Measurements from ENCODE around the gene RPL12.
A peak's percentile ranks its signal among the peaks of the same experiment; 100 is the strongest.

The RPL12 gene

DNA sequence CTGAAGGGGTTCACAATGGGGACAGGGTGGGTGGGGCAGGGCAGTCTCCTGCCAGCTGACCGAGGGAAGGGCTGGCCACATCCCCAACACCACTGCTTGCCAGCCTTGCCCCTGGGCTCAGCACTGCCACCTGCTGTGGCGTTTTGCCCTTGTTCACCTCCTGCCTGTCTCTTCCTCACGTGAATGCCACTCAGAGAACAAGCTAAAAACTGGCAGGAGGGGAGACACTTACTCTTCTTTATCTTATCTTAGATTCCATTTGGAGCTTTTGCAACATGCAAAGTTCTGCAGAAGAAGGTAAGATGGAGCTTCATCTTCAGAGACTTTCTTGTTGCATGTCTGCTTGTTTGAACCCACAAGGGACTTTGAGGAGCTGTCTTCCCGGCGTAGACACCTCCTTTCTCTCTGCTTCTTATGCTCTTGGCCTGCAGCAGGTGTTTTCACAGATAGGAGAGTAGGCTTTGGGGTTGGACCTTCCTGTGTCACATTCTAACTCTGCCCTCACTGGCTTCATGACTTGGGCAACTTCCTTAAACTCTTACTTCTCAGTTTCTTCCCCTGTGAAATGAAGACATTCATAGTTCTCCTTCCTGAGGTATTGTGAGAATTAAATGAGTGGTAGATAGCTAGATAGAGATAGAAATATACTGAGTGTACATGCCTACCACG is 4.3 kb upstream of the RPL12 start:
- H3K9me3 ChIP-seq = no peaks in the 10 kb centered on the region
- TF ChIP-seq, protein P1, sequence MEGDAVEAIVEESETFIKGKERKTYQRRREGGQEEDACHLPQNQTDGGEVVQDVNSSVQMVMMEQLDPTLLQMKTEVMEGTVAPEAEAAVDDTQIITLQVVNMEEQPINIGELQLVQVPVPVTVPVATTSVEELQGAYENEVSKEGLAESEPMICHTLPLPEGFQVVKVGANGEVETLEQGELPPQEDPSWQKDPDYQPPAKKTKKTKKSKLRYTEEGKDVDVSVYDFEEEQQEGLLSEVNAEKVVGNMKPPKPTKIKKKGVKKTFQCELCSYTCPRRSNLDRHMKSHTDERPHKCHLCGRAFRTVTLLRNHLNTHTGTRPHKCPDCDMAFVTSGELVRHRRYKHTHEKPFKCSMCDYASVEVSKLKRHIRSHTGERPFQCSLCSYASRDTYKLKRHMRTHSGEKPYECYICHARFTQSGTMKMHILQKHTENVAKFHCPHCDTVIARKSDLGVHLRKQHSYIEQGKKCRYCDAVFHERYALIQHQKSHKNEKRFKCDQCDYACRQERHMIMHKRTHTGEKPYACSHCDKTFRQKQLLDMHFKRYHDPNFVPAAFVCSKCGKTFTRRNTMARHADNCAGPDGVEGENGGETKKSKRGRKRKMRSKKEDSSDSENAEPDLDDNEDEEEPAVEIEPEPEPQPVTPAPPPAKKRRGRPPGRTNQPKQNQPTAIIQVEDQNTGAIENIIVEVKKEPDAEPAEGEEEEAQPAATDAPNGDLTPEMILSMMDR (IDR thresholded peaks at IDR 0.05) = no peak
- H3K4me1 ChIP-seq = peaks cover 0 to 21% (median 11%) of the 10 kb centered on the region in 4 donors
- no peak for DNase-seq
- peaks cover 17 to 55% (median 34%) of the 10 kb centered on the region in 3 donors for H3K36me3 ChIP-seq
- H3K27me3 ChIP-seq = no peaks in the 10 kb centered on the region
- H3K27ac ChIP-seq = no peak overlapping the region
- intact Hi-C loops (cut with DNase I; ENCODE audit: low total_unique reads) = no loop called here
- no peak overlapping the region for H3K4me3 ChIP-seq

DNA sequence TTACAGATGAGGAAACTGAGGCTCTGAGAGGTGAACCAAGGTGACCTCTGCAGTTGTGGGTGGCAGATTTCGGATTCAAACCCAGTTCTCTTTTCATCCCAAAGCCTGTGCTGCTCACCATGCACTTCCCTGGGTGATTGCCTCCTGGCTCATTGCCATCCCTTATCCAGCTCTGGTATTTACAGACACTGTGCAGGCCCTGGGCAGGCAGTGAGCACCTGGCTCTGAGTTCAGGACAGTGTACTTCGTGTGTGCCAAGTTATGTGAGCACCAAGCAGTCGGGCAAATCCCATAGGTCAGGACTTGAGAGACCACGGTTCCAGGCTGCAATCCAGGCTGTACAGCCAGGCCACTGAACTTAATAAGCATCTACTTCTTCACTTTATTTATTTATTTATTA is 1.5 kb upstream of the RPL12 start:
- no peaks in the 10 kb centered on the region for H3K9me3 ChIP-seq
- peak overlapping the region; percentile 70 to 89 for H3K4me3 ChIP-seq
- H3K27me3 ChIP-seq = no peaks in the 10 kb centered on the region
- intact Hi-C loops (cut with DNase I; ENCODE audit: low total_unique reads) = no loop called here
- peak overlapping the region in 1 of 2 donors; percentile 97 for H3K27ac ChIP-seq
- H3K4me1 ChIP-seq = peaks cover 0 to 35% (median 30%) of the 10 kb centered on the region in 4 donors
- TF ChIP-seq, protein P1 (IDR thresholded peaks at IDR 0.05) = no peak
- peak in 1 of 2 donors; percentile 25 for DNase-seq
- H3K36me3 ChIP-seq = peaks cover 26 to 48% (median 34%) of the 10 kb centered on the region in 3 donors

DNA sequence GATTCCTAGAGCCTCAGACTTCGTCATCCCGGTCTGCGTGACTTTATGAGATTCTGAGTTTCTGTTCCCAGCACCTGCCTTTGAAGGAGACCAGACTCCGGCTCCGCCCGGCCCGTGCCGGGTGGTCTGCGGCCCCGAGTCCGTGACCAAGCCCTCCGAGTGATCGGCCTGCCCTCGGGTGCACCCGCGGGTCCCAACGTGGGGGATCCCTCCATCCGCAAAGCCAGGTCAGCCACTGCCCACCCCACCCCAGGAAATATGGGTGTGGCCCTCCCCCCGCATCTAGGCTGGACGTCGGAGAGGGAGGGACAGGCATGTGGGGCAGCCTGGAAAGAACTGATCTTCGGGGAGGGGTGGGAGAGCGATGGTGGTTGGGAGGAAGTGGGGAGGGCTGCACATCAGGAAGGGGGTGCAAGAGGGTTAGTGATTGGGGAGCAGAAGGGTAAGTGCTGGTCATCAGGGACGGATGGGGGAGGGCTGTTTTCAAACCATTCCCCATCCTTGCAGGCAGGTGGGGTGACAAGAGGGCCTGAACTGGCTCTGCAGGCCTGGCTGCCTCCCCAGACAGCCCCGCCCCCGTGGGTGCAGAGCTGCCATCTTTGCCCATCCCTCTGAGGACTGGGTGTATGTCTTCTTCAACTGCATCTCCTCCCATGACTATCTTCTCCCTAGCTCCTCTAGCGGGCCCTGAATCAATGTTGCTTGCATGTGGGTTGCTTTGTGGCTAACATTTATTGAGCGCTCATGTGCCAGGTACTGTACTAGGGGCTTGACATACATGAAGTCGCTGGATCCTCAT is 851 bp upstream of the RPL12 start:
- peak overlapping the region; percentile 89 to 97 for H3K27ac ChIP-seq
- peaks cover 0 to 35% (median 30%) of the 10 kb centered on the region in 4 donors for H3K4me1 ChIP-seq
- intact Hi-C loops (cut with DNase I; ENCODE audit: low total_unique reads) = no loop called here
- no peaks in the 10 kb centered on the region for H3K9me3 ChIP-seq
- H3K27me3 ChIP-seq = no peaks in the 10 kb centered on the region
- TF ChIP-seq, protein P1 (IDR thresholded peaks at IDR 0.05) = no peak
- peak overlapping the region; percentile 70 to 89 for H3K4me3 ChIP-seq
- peaks cover 28 to 48% (median 34%) of the 10 kb centered on the region in 3 donors for H3K36me3 ChIP-seq
- DNase-seq = peak in 1 of 2 donors; percentile 81

DNA sequence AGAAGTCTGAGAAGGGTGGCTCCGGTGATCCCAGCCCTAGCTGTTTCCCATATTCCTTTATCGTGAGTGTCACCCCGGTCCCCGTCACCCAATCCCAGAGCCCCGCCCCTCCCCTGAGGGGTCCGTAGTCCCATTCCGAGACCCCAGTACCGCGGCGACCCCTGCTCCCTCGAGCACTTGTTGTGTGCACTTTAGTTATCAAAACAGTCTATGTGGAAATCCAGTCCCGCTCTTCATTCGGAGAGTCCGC is 327 bp upstream of the RPL12 start:
- H3K4me1 ChIP-seq = peaks cover 0 to 35% (median 30%) of the 10 kb centered on the region in 4 donors
- H3K27me3 ChIP-seq = no peaks in the 10 kb centered on the region
- intact Hi-C loops (cut with DNase I; ENCODE audit: low total_unique reads) = no loop called here
- TF ChIP-seq, protein P1 (IDR thresholded peaks at IDR 0.05) = no peak
- no peaks in the 10 kb centered on the region for H3K9me3 ChIP-seq
- H3K27ac ChIP-seq = peak overlapping the region; percentile 89 to 97
- no peak for DNase-seq
- H3K36me3 ChIP-seq = peaks cover 30 to 48% (median 36%) of the 10 kb centered on the region in 3 donors
- peak overlapping the region; percentile 70 to 89 for H3K4me3 ChIP-seq

DNA sequence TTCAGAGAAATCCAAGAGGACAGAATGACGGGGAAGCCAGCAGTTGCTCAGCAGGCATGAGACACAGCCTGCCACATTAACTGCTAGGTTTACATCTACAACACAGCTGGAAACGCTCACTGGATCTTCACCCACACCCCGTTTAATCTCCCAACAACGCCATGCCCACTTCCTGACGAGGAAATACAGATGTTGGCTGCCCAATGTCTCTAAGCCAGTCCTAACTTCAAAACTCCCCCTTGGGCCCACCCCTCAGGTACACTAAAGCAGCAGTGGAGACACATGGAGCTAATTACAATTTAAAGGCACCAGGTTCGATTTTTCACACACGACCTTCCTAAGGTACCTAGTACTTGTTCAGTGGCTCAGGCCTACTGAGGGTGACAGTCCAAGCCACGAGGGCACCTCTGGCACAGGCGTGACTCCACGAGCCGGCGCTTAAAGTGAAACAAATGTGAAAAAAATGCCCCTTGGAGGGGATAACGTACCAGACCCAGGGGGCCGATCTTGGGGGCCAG is 904 bp downstream of the RPL12 start:
- H3K27me3 ChIP-seq = no peaks in the 10 kb centered on the region
- intact Hi-C loops (cut with DNase I; ENCODE audit: low total_unique reads) = no loop called here
- DNase-seq = no peak
- no peaks in the 10 kb centered on the region for H3K9me3 ChIP-seq
- TF ChIP-seq, protein P1 (IDR thresholded peaks at IDR 0.05) = no peak
- peaks cover 0 to 35% (median 30%) of the 10 kb centered on the region in 4 donors for H3K4me1 ChIP-seq
- H3K4me3 ChIP-seq = peak overlapping the region; percentile 70 to 89
- H3K27ac ChIP-seq = peak overlapping the region; percentile 89 to 97
- H3K36me3 ChIP-seq = peaks cover 38 to 51% (median 48%) of the 10 kb centered on the region in 3 donors
